ENCODE measurements around the gene CLK1. TPM values are rescaled to one million over a fixed set of nuclear protein-coding genes. Genes with fewer than 3 reads are reported as not detected.

The CLK1 gene
- total and polyA plus RNA-seq, 2 of the 13 experiments (the other 11 are each of a cell fraction or from before 2014, with no cell fraction given): 66.6 to 101 TPM

- TF ChIP-seq MAX (IDR thresholded peaks at IDR 0.05) (peak; percentile 86), ZNF431 (CRISPR knock-in tag; IDR thresholded peaks at IDR 0.05; ENCODE audit: borderline replicate concordance, low read depth) (no peak; the same call in 1 of the 2 replicates), JARID2 (CRISPR knock-in tag; IDR thresholded peaks at IDR 0.05; ENCODE audit: insufficient replicate concordance) (peak; percentile 52), KLF15 (CRISPR knock-in tag; IDR thresholded peaks at IDR 0.05; ENCODE audit: borderline replicate concordance) (peak; percentile 20; the same call in 1 of the 2 replicates), ZNF549 (CRISPR knock-in tag; IDR thresholded peaks at IDR 0.05) (no peak), ZFYVE20 (CRISPR knock-in tag; IDR thresholded peaks at IDR 0.05; ENCODE audit: borderline replicate concordance, low read depth) (0 out of 2 replicates have a peak, but pooled peaks have one; percentile 21), EED (CRISPR knock-in tag; IDR thresholded peaks at IDR 0.05) (peak; percentile 81; the same call in 1 of the 2 replicates), ZBTB8A (CRISPR knock-in tag; IDR thresholded peaks at IDR 0.05; ENCODE audit: borderline replicate concordance, low read depth) (no peak), TGIF2 (CRISPR knock-in tag; IDR thresholded peaks at IDR 0.05) (peak; percentile 1; the same call in 1 of the 2 replicates), HNF4G (IDR thresholded peaks at IDR 0.05; ENCODE audit: borderline replicate concordance, low read depth, low read length) (peak; percentile 19; the same call in 1 of the 2 replicates), HNF4G (CRISPR knock-in tag; IDR thresholded peaks at IDR 0.05; ENCODE audit: borderline replicate concordance, low read depth) (0 out of 2 replicates have a peak, but pooled peaks have one; percentile 6), ZBTB25 (CRISPR knock-in tag; IDR thresholded peaks at IDR 0.05) (peak; percentile 98), PRMT3 (CRISPR knock-in tag; IDR thresholded peaks at IDR 0.05; ENCODE audit: borderline replicate concordance, low read depth) (0 out of 2 replicates have a peak, but pooled peaks have one; percentile 19), E2F5 (CRISPR knock-in tag; conservative IDR thresholded peaks at IDR 0.05) (peak; percentile 72; the same call in 1 of the 2 replicates), ETV6 (CRISPR knock-in tag; conservative IDR thresholded peaks at IDR 0.05) (peak; percentile 63), CHD4 (IDR thresholded peaks at IDR 0.05; ENCODE audit: borderline replicate concordance, low read length) (peak; percentile 99; the same call in 1 of the 2 replicates), ZNF768 (CRISPR knock-in tag; IDR thresholded peaks at IDR 0.05) (peak; percentile 70; the same call in 1 of the 2 replicates), MBD4 (IDR thresholded peaks at IDR 0.05; ENCODE audit: borderline replicate concordance, low read length) (no peak; the same call in 1 of the 2 replicates), ZIK1 (CRISPR knock-in tag; IDR thresholded peaks at IDR 0.05; ENCODE audit: borderline replicate concordance, low read depth) (peak; percentile 46; the same call in 1 of the 2 replicates), ZFP1 (CRISPR knock-in tag; IDR thresholded peaks at IDR 0.05) (peak; percentile 12; the same call in 1 of the 2 replicates), ZNF468 (CRISPR knock-in tag; IDR thresholded peaks at IDR 0.05) (peak; percentile 96; the same call in 1 of the 2 replicates)
- TF ChIP-seq, protein P1, sequence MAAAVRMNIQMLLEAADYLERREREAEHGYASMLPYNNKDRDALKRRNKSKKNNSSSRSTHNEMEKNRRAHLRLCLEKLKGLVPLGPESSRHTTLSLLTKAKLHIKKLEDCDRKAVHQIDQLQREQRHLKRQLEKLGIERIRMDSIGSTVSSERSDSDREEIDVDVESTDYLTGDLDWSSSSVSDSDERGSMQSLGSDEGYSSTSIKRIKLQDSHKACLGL (CRISPR knock-in tag; IDR thresholded peaks at IDR 0.05): 0 out of 2 replicates have a peak, but pooled peaks have one; percentile 41
- TF ChIP-seq, protein P2, sequence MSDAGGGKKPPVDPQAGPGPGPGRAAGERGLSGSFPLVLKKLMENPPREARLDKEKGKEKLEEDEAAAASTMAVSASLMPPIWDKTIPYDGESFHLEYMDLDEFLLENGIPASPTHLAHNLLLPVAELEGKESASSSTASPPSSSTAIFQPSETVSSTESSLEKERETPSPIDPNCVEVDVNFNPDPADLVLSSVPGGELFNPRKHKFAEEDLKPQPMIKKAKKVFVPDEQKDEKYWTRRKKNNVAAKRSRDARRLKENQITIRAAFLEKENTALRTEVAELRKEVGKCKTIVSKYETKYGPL (CRISPR knock-in tag; IDR thresholded peaks at IDR 0.05): peak; percentile 79; the same call in 1 of the 2 replicates
- TF ChIP-seq, protein P3, sequence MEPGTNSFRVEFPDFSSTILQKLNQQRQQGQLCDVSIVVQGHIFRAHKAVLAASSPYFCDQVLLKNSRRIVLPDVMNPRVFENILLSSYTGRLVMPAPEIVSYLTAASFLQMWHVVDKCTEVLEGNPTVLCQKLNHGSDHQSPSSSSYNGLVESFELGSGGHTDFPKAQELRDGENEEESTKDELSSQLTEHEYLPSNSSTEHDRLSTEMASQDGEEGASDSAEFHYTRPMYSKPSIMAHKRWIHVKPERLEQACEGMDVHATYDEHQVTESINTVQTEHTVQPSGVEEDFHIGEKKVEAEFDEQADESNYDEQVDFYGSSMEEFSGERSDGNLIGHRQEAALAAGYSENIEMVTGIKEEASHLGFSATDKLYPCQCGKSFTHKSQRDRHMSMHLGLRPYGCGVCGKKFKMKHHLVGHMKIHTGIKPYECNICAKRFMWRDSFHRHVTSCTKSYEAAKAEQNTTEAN (CRISPR knock-in tag; conservative IDR thresholded peaks at IDR 0.05): no peak; the same call in 1 of the 2 replicates
Observed at GRCh38 chr2:200888704-200889625, 24.5 kb upstream of the CLK1 start, which contains the start of the genes NIF3L1 and PPIL3 (continued).
